IPS DF 19.7 (cell line): ENCODE results near the gene CCNY.

Experiments used
- DNase-seq: peaks from one replicate; pipeline ENCODE4 v3.0.0-alpha.2; 2013; ENCODE audit warnings: low read depth, low spot score

CCNY gene

DNA sequence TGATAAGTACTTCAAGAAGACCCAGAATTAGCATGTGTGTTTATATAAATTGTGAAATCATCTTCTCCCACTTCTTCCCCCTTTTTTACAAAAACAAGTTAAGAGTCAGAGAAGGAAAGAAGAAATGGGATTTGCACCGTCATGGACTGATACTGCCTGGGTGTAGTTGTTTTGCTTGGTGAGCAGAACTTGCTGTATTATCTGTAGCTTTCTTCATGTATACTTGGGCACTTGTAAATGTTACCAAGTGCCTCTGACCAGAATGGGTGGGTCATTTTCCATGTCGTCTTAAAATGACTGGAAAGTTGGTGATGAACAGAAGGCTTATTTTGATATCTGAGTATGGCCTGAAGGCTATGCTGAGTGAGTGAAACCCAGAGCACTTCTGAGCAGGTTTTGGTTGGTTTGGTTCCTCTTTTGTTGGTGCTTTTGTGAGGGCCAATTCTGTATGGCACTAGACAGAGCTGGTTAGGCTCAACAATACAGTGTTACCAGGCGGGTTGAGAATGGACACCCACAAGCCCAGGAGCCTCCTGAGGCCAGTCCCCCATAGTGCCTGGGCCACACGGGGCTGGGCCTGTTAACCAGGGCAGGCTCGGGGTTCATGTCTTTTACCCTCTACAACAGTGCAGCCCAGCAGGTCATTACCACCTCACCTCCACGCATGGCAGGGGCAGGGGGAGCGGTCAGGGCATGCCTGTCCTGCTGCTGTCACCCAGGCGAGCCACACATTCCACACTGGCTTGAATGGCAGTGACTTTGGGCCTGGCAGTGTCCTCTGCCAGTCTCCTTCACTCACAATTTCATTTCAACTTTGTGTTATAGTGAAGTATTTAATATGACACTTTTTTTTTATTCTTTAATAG lies 115.1 kb downstream of the CCNY start:
- no peak for DNase-seq

DNA sequence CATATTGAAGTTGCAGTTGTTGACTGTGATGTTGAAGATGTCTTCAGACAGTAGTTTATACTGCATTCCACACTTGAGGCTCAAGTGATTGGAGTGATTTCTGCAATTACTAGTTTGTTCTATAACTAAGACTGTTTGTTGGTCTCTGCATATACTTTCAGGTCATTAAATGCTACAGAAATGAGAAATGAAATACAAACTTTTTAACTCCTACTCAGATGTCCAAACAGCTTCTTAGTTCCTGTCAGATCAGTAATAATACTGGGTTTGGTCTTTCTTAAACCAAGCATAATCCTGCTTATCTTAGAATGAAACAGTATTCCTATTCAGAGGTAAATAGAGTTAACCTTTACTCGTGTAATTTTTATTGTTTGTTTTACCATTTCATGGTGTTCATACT lies 115.9 kb downstream of the CCNY start:
- no peak for DNase-seq

GRCh38 chr10:35452847-35453246 lies 116.5 kb downstream of the CCNY start:
- DNase-seq: no peak

DNA sequence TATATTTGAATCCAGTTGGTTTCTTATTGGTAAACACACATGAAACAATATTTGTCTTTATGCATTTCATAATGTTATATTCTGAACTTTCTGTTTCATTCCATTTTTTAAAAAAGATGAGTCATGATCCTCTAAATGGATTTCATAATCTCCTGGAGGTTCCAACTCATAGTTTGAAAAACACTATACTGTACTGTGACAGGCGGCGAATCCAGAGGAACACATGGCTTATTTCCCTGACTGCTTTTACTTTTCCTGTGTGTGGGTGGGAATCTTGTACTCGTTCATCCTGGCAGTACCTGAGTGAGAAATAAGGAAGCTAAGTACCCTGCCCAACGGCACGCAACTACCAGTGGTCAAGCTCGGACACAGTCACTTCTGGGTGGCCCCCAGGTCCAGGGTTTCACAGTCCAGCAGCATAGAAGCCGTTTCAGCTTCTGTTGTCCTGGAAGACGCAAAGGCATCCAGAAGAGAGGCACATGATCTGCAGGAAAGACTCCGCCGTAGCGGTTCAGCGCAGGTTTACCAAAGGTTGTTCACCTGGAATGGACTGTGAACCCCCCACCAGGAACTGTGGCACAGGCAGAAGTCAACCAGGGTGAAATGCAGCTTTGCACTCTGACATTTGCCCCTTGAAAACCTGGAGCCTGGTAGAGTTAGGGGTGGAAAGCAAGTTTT lies 117.7 kb downstream of the CCNY start:
- no peak for DNase-seq

GRCh38 chr10:35456153-35456720 lies 119.9 kb downstream of the CCNY start:
- DNase-seq: no peak

DNA sequence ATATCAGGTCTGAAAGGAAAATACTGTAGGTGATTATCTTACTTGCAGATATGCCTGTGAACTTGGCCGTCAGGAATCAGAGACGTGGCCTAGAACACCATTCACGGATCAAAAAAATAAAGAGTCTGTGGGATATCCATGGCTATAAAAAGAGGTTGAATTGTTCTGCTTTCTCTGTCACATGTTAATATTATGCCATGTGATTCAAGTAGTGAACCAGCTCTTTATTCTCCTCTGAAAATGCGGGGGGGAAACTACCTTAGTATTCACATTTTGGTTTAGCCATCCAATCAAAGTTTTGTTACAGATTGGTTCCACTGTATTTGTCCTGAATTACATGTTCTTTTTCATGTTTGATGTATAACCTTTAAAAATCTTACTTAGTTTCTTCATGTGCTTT lies 120.5 kb downstream of the CCNY start:
- no peak for DNase-seq

GRCh38 chr10:35458500-35459448 lies 122.5 kb downstream of the CCNY start:
- no peak for DNase-seq

DNA sequence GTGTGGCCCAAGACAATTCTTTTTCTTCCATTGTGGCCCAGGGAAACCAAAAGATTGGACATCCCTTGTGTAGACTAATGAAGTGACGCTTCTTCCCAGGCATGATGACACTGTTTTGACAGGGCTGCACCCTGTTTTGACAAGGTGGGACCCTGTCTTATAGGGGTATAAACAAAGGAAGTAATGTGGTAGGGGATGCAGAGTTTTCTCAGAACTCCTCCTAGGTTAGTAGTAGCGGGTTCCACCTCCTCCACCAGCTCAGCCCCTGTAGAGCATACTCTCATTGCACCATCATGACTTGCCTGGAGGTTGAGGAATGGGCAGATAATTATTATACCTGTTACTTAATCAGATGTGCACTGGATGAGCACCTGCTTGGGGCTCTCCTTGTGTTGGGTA lies 123.1 kb downstream of the CCNY start:
- DNase-seq: no peak

- no peak for DNase-seq
Measured at GRCh38 chr10:35460852-35461460, 124.6 kb downstream of the CCNY start.

DNA sequence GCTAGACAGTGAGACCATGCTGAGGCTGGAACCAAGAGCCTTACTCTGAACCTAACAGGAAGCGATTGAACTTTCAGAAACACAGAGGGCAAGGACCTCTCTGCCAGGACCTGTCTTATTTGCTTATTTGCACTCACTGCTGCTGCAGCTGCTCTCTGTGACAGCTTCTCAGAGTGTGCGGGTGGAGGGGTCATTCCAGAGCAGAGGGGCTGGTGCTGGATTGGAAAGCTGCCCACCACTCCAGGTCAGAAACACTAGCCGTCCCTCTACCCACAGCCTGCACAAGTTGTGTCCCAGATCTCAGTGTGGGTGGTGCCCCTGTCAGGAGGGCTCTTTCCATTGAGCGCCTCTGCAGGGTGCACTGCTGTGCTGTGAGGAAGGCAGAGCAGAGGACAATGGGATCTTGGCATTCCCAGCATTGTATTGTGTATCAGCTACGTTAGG lies 126.2 kb downstream of the CCNY start:
- no peak for DNase-seq

DNA sequence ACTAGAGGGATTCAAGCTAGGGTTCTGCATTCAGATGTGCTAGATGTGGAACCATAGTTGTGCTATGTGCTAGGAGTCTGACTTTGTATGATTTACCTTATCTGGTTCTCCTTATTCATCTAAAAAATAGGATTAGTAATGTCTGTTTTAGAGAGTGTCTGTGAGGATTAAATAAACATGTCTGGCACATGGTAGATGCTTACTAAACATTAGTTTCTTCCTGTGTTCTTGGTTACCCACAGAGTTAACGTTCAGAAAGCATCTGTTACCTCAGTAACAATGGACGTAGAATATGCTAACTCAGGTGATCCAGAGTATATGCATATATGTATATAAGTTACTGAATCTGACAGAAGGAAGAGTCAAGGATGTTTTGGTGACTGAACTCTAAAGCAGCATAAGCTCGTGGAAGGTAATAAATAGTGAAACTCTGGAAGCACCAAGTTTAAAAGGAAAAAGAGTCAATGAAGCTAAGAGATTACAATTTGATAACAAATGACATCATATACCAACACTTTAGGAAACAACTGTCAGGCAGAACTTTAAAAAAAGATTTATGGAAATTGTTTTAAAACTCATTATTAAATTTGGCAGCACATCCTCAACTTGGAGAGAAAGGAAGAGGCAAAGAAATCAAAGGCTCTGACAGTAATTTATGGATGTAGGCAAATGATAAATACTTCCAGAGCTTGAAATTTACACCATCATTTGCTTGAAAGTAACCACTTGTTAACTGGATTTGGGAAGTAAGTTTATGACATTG lies 127.0 kb downstream of the CCNY start:
- no peak for DNase-seq

- no peak for DNase-seq
Measured at GRCh38 chr10:35463878-35464277, 127.6 kb downstream of the CCNY start.

DNA sequence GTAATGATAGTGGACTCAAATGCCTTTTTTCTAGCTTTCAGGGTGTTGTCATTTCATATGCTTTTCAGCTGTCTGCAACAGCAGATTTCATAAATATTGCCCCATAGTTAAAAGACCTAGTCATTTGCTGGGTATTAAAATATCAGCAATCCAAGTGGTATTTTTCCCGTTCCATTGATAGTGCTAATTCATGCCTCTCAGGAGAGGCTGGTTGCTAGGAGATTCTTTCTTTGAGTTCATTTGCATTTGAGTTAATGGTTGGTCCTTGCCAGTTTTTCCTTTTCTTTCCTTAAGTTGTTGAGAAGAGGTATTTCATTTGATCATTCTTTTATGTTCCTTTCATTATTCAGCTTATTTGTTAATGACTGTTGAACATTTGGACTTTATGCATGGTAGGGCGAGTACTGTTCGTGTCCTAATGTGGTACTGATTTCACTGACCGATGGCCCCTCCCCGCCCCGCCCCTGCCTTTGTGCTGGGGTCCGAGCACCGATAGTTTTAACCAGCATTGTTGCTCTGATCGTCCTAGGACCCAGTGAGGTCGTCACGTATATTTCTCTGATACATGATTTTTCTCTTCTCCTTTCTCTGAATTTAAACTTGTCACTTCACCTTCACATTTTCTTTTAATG lies 128.6 kb downstream of the CCNY start:
- DNase-seq: no peak

DNA sequence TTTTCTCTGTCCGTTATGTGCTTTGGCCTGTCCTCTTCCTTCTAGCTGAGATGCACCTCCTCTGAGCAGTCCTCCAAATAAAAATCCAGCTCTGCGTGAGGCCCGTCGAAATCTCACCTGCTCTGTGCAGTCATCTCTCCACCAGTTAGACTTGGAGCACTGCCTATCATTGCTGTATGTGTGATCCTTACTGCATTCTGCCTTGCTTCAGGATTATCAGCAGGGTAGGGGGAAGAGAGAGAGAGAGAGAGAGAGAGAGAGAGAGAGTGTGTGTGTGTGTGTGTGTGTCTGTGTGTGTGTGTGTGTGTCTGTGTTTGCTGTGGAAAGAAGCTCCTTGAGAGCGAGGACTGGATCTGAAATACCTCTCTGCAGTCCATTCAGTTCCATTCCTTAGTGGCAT lies 129.4 kb downstream of the CCNY start:
- no peak for DNase-seq

DNA sequence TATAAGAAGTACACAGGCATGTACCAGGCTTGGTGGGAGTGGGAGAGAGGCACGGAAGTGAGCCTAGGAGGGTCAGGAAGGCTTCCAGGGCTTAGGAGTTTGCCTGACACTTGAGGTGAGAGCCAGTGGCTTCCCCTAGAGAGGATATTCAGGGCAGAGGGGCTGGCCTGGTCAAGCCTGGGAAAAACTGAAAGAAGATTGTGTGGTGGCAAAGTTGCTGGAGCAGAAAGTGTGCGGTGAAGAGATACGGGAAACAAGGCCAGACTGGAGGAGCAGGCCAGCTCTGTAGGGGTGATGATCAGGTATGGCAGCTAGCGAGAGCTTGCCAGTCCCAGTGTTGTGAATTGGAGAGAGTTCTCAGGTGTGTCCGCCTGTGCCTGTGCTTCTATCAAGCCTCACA lies 129.9 kb downstream of the CCNY start:
- no peak for DNase-seq

GRCh38 chr10:35466661-35467060 lies 130.4 kb downstream of the CCNY start:
- DNase-seq: no peak

DNA sequence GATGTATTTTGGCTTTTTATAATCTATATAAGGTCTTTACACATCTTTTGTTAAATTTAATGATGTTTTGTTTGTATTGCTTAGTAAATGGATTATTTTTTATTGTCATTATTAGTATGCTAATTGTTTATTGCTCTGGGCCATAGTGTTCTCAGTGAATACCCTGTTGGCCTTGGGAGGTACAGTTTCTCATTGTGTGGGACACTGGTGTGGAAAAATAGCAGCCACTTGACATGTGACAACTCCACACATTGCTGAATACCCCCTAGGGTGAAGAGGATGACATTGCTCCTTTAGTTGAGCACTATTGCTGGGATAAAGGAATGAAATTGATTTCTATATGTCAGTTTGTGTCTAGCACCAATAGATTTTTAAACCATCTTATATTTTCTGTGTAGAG lies 130.9 kb downstream of the CCNY start:
- DNase-seq: no peak

DNA sequence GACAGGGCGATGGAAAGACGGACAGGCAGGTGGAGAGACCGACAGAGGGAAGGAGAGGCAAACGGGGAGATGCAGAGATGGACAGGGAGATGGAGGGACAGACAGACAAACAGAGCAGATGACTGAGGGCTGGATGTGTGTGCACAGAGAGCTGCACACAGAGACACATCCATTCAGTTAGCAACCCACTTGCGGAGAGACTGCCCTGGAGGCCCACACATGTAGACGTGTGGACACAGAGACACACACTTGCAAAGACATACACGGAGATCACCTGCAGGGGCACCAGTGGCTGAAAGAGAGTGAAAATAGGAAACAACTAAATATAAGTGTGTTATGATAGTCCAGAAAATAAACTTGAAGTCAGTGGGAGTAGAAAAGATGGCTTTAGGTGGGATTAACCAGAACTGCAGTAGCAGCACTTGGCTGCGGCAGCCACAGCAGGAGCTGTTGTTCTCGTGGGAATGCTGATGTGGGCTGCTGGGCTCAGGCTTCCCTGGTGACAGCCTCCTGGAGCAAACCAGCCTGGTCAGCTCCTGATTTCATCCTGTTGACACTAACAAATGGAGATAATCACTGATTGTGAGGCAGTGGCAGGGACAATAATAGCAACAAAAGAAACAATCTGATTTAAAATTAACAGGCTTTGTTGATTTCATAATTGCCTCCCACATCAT lies 134.1 kb downstream of the CCNY start:
- no peak for DNase-seq

DNA sequence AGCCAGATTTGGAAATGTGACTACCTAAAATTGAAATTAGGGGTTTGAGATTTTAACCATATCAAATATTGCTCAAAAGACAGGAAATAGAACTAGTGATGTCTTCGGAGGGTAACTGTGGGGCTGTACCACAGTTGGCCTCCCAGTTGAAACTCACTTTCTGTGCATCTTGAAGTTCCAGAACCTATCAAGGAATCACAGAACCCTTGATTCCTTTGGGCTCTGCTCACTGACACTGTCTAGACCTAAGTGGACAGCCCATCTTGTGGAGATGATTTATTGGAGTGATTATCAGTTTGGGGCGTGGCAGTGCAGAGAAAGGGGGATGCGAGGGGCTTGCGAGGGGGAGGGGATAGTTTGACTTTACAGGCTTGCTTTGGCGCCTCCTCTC lies 134.6 kb downstream of the CCNY start:
- no peak for DNase-seq
